ENCODE results near the gene SOCS4.
A peak's percentile ranks its signal among the peaks of the same experiment; 100 is the strongest.
"Not testable (repeated sequence)": the region's sequence is repeated elsewhere in the genome, so short reads cannot be mapped to it uniquely, and the experiment has no call there.

The SOCS4 gene

GRCh38 chr14:55071870-55072640, 45.0 kb downstream of the SOCS4 start:
- CTCF ChIA-PET = interaction anchor here (0.6 to 0.7 kb wide), 2 partner anchors 109 to 283 kb away, joined by 3 to 4 read pairs; no protein-coding TSS in a partner anchor
- POLR2A ChIA-PET (ENCODE audit: low non-redundant PET) = interaction anchor here (0.5 kb wide), 1 partner anchor 79 kb away, joined by 5 read pairs; no protein-coding TSS in a partner anchor
- DNase-seq (ENCODE audit: low spot score) = peak; percentile 84
- peak overlapping the region; percentile 84 for H3K27ac ChIP-seq
- TF ChIP-seq CTCF (conservative IDR thresholded peaks at IDR 0.05; ENCODE audit: low read depth) = no peak

- CTCF ChIA-PET = no interaction called here
- H3K27ac ChIP-seq = no peak overlapping the region; the same call in 1 of the 2 replicates
- no peak for DNase-seq (ENCODE audit: low spot score)
- TF ChIP-seq CTCF (conservative IDR thresholded peaks at IDR 0.05; ENCODE audit: low read depth) = no peak
- POLR2A ChIA-PET (ENCODE audit: low non-redundant PET) = no interaction called here
Measured at GRCh38 chr14:55073856-55074255, 46.8 kb downstream of the SOCS4 start.

GRCh38 chr14:55074662-55075061, 47.6 kb downstream of the SOCS4 start:
- no peak for TF ChIP-seq CTCF (conservative IDR thresholded peaks at IDR 0.05; ENCODE audit: low read depth)
- POLR2A ChIA-PET (ENCODE audit: low non-redundant PET) = no interaction called here
- CTCF ChIA-PET = no interaction called here
- DNase-seq (ENCODE audit: low spot score) = no peak
- H3K27ac ChIP-seq = no peak overlapping the region

- CTCF ChIA-PET = interaction anchor here (0.6 kb wide), 1 partner anchor 8 kb away, joined by 3 read pairs; no protein-coding TSS in a partner anchor
- POLR2A ChIA-PET (ENCODE audit: low non-redundant PET) = no interaction called here
- no peak for DNase-seq (ENCODE audit: low spot score)
- TF ChIP-seq CTCF (conservative IDR thresholded peaks at IDR 0.05; ENCODE audit: low read depth) = no peak
- peak overlapping the region; percentile 28; the same call in 1 of the 2 replicates for H3K27ac ChIP-seq
Measured at GRCh38 chr14:55075628-55076175, 48.7 kb downstream of the SOCS4 start.

GRCh38 chr14:55077170-55078151, 50.4 kb downstream of the SOCS4 start:
- POLR2A ChIA-PET (ENCODE audit: low non-redundant PET) = interaction anchor here (0.5 kb wide), 1 partner anchor 58 kb away, joined by 5 read pairs; no protein-coding TSS in a partner anchor
- peak; percentile 71 for DNase-seq (ENCODE audit: low spot score)
- TF ChIP-seq CTCF (conservative IDR thresholded peaks at IDR 0.05; ENCODE audit: low read depth) = no peak
- CTCF ChIA-PET = interaction anchor here (0.5 to 1.8 kb wide), 5 partner anchors 11 to 83 kb away, joined by 3 to 10 read pairs (median 5); partner anchors contain the start of gene MAPK1IP1L
- H3K27ac ChIP-seq = peak overlapping the region; percentile 83

- DNase-seq (ENCODE audit: low spot score); CTCF ChIA-PET; H3K27ac ChIP-seq; POLR2A ChIA-PET (ENCODE audit: low non-redundant PET): not testable (repeated sequence)
Measured at GRCh38 chr14:55079961-55080360, 52.9 kb downstream of the SOCS4 start.
